Lung (tissue), 12 donors: Measurements from ENCODE around the gene DUOXA1. TPM values are rescaled to one million over a fixed set of nuclear protein-coding genes. Genes with fewer than 3 reads are reported as not detected.

Experiments
- ATAC-seq: fragments of 200-7000 bp; cut with Tn5 transposase; one replicate; pipeline ENCODE4 v1.9.1; 2020; ENCODE audit warnings: moderate number of reproducible peaks; ENCODE audit not compliant: insufficient read depth, low FRiP score
- DNase-seq, 3 donors: peaks; one replicate each; pipeline ENCODE4 v3.0.0-alpha.2; 2013 to 2017
- H3K27ac ChIP-seq, 2 donors: one replicate each; pipeline ENCODE4 v1.5.1; 2013; ENCODE audit warnings: mild to moderate bottlenecking in 2 of 2, moderate library complexity in 2 of 2, control low read depth in 1 of 2, inconsistent platforms in 1 of 2, low read depth in 1 of 2, low read length in 1 of 2
- H3K27me3 ChIP-seq, 3 donors: one replicate each; pipeline ENCODE4 v1.5.1; 2013; ENCODE audit warnings: low read length in 2 of 3; ENCODE audit not compliant: control insufficient read depth in 3 of 3, insufficient read depth in 3 of 3
- H3K36me3 ChIP-seq, 4 donors: one replicate each; pipeline ENCODE4 v1.5.1; 2013; ENCODE audit warnings: low read length in 4 of 4, mild to moderate bottlenecking in 1 of 4, moderate library complexity in 1 of 4; ENCODE audit not compliant: control insufficient read depth in 4 of 4, insufficient read depth in 4 of 4
- H3K4me1 ChIP-seq, 5 donors: one replicate each; pipeline ENCODE4 v1.5.1; 2013; ENCODE audit warnings: low read length in 5 of 5, mild to moderate bottlenecking in 2 of 5, moderate library complexity in 1 of 5; ENCODE audit not compliant: control insufficient read depth in 5 of 5, insufficient read depth in 5 of 5
- H3K4me3 ChIP-seq: one replicate; pipeline ENCODE4 v1.5.1; 2013; ENCODE audit warnings: mild to moderate bottlenecking, control low read depth, moderate library complexity
- H3K9ac ChIP-seq, 2 donors: one replicate each; pipeline ENCODE4 v1.5.1; 2013; ENCODE audit warnings: low read length in 2 of 2, control low read depth in 1 of 2; ENCODE audit not compliant: insufficient read depth in 1 of 2
- H3K9me3 ChIP-seq, 4 donors: one replicate each; pipeline ENCODE4 v1.5.1; 2013; ENCODE audit warnings: low read length in 3 of 4, mild to moderate bottlenecking in 1 of 4, moderate library complexity in 1 of 4; ENCODE audit not compliant: control insufficient read depth in 4 of 4, insufficient read depth in 3 of 4
- WGBS, 2 donors: extraction: QIAGEN DNeasy Blood & Tissue Kit; methylation state at CpG; one replicate each; pipeline ENCODE4 v1.1.7; 2013; 5-methylcytosine and 5-hydroxymethylcytosine counted together
- polyA plus RNA-seq, 2 donors: library from polyadenylated mRNA; stranded (reverse); fragments of 200-250 nt; gene quantifications; one replicate each; pipeline ENCODE4 v1.2.1, GENCODE V29; 2013
- total RNA-seq, 2 donors: library from RNA; depleted of rRNA in 1 of 2; stranded (reverse); fragments of >200 nt in 1 of 2; gene quantifications; one replicate each; pipeline ENCODE4 v1.2.1, GENCODE V29; 2014 to 2021
- TF ChIP-seq, protein P1 (sequence below): IDR thresholded peaks from 2 replicates; pipeline ENCODE4 v1.5.1; 2012; ENCODE audit warnings: mild to moderate bottlenecking; ENCODE audit errors: control extremely low read depth, extremely low read depth
- donor health status: control.
- donor health status: control.
- donor health status: Bipolar disorder and iron deficiency.
- donor health status: healthy.
- donor health status: DM: yes; HTN: yes; CAD: no.

The DUOXA1 gene
- total and polyA plus RNA-seq, 4 donors: 42.6 to 203 (median 108) TPM

DNA sequence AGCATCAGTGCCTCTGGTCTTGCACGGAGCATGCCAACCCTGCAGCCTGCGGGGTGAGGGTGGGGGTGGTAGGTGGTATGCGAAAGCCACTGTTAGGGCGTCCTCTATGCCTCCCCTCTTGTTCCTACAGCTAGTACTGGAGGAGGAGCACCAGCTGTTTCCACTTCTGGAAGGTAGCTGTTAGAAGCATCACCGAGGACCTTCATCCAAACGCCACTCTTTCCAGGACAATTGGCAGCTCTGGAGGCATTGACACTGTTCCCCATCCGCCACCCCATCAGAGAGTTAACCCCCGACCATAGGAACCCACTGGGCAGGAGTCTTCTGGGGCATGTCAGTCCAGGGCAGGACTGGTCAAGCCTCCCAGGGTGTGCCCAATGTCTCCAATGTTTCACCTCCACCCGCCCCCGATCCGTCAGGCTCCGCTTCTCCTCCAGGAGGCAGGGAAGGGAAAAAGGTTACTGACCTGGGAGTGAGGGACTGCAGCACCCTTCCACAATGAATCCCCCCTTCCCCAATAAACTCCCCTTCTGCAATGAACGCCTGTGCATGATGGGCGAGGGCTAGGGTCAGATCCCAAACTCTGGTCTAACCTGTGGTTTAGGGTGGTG, 16.2 kb downstream of the DUOXA1 start:
- no peaks in the 10 kb centered on the region for H3K36me3 ChIP-seq
- peaks cover 13 to 82% (median 75%) of the 10 kb centered on the region in 3 donors for H3K27me3 ChIP-seq
- no peak for DNase-seq
- no peak for ATAC-seq
- TF ChIP-seq, protein P1, sequence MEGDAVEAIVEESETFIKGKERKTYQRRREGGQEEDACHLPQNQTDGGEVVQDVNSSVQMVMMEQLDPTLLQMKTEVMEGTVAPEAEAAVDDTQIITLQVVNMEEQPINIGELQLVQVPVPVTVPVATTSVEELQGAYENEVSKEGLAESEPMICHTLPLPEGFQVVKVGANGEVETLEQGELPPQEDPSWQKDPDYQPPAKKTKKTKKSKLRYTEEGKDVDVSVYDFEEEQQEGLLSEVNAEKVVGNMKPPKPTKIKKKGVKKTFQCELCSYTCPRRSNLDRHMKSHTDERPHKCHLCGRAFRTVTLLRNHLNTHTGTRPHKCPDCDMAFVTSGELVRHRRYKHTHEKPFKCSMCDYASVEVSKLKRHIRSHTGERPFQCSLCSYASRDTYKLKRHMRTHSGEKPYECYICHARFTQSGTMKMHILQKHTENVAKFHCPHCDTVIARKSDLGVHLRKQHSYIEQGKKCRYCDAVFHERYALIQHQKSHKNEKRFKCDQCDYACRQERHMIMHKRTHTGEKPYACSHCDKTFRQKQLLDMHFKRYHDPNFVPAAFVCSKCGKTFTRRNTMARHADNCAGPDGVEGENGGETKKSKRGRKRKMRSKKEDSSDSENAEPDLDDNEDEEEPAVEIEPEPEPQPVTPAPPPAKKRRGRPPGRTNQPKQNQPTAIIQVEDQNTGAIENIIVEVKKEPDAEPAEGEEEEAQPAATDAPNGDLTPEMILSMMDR: no peak
- WGBS, 2 donors: 10% methylated on average over 14 of the region's 14 CpGs
- no peak overlapping the region for H3K27ac ChIP-seq
- peaks cover 0 to 14% (median 0%) of the 10 kb centered on the region in 4 donors for H3K9me3 ChIP-seq
- no peak overlapping the region for H3K4me3 ChIP-seq
- H3K9ac ChIP-seq: no peak overlapping the region
- peaks cover 0 to 20% (median 0%) of the 10 kb centered on the region in 5 donors for H3K4me1 ChIP-seq

DNA sequence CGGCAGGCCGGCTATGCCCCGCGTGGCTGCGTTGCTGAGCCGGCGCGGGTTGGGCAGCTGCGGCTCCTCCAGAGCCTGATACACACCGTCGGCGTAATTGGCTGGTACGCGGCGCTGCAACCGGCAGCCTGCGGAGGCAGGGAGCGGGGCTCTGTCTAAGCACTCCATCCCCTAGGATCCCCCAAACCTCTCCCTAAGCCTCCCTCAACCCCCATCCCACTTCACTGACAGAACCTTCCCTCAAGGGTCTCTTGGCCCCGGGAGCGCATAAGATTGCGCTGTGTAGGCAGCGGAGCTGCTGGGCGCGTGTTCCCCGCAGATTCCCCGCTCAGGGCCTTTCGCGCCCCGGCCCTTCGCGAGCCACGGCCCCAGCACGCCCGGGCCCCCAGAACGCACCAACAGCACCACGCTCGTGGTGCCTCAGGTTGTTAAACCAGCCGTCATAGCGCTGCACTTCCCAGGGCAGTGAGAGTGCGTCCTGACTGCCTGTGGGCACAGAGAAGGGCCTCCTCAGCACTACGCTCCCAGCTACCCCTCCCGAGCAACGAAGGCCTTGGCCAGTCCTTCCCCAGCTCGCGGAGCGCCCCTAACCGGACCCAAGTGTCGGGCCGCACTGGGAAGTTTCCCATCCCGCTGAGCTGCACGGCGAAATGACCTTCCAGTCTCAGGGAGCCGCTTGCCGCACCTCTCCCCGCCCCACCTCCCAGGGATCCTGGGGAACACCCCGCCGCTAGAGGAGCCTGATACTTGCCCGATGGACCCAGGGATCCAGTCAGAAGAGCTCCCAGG, 16.9 kb downstream of the DUOXA1 start:
- ATAC-seq (peak; percentile 5), DNase-seq (no peak)
- no peaks in the 10 kb centered on the region for H3K36me3 ChIP-seq
- peaks cover 13 to 86% (median 73%) of the 10 kb centered on the region in 3 donors for H3K27me3 ChIP-seq
- H3K27ac ChIP-seq: no peak overlapping the region
- H3K9me3 ChIP-seq: peaks cover 0 to 14% (median 0%) of the 10 kb centered on the region in 4 donors
- H3K4me3 ChIP-seq: no peak overlapping the region
- TF ChIP-seq, protein P1: no peak
- H3K9ac ChIP-seq: no peak overlapping the region
- peaks cover 0 to 20% (median 0%) of the 10 kb centered on the region in 5 donors for H3K4me1 ChIP-seq
- 3% methylated on average over 57 to 58 of the region's 58 CpGs for WGBS, 2 donors

DNA sequence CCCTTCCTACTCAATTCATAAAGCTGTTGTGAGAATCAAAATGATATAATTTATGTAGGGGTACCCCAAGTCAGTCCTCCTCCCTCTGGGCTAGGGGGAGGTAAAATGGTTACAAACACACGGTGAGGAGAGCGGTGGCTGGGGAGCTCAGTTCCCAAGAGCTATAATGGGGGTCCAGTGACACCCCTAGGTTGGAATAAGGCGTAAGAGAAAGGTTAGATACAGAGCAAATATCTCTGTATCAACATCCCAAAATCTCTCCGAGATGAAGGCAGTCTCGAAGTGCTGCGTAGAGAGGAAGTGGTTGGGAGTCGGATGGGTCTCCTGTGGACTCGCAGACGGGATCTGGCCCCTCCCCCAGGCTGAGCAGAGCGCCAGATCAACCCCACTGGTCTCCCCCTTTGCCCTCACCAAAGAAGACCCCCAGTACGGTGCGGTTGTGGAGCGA, 17.5 kb downstream of the DUOXA1 start:
- H3K4me1 ChIP-seq: peaks cover 0 to 20% (median 0%) of the 10 kb centered on the region in 5 donors
- no peak overlapping the region for H3K27ac ChIP-seq
- ATAC-seq (no peak), DNase-seq (no peak)
- peaks cover 0 to under 1% (median 0%) of the 10 kb centered on the region in 4 donors for H3K36me3 ChIP-seq
- 2 to 7% methylated on average over 13 of the region's 13 CpGs for WGBS, 2 donors
- peaks cover 0 to 10% (median 0%) of the 10 kb centered on the region in 4 donors for H3K9me3 ChIP-seq
- H3K9ac ChIP-seq: no peak overlapping the region
- H3K27me3 ChIP-seq: peaks cover 13 to 83% (median 67%) of the 10 kb centered on the region in 3 donors
- TF ChIP-seq, protein P1: no peak
- no peak overlapping the region for H3K4me3 ChIP-seq
